NCI-H1930 (cell line): ENCODE data around the gene FARSB.

Experiments used
- DNase-seq, 2 experiments: peaks; one replicate each; lab custom pipeline; 2025; lab: John Stamatoyannopoulos, UW

Gene FARSB

DNA sequence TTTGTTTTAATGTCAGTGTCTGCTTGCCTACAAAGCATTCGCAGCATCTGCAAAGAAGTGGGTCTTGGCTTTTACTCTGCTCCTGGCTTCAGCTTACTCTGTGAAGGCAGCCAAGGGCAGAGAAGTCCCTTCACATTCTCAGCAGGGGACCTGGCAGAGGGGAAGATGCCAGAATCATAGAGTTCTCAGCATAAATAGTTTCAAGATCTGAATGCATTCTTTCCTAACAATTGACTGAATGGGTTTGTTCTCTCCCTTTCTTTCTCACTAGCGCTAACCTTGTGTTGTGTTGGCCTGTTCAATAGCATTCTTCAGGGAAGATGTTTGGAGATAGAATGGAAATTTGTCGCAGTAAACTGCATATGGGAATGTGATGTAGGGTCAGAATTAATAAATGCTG, 106.9 kb downstream of the FARSB start:
- DNase-seq: no peak

DNA sequence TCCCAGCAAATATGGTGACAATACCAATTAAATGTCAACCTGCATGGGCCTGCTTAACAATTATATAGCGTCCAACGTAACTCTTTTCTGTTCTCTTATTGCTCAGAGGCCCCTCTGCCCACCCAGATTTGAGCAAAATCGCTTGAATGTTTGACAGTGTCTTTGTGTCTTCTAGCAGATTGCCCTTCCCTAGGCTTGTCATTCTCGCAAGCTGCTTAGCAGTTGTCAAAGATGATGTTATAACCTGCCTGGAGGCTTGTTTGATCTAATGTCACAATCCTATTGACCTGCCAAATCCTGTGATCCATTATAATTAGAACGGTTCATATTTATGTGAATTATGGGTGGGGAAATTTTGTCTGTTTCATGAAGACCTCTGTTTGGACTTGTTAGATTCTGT, 108.8 kb downstream of the FARSB start:
- DNase-seq: no peak

DNA sequence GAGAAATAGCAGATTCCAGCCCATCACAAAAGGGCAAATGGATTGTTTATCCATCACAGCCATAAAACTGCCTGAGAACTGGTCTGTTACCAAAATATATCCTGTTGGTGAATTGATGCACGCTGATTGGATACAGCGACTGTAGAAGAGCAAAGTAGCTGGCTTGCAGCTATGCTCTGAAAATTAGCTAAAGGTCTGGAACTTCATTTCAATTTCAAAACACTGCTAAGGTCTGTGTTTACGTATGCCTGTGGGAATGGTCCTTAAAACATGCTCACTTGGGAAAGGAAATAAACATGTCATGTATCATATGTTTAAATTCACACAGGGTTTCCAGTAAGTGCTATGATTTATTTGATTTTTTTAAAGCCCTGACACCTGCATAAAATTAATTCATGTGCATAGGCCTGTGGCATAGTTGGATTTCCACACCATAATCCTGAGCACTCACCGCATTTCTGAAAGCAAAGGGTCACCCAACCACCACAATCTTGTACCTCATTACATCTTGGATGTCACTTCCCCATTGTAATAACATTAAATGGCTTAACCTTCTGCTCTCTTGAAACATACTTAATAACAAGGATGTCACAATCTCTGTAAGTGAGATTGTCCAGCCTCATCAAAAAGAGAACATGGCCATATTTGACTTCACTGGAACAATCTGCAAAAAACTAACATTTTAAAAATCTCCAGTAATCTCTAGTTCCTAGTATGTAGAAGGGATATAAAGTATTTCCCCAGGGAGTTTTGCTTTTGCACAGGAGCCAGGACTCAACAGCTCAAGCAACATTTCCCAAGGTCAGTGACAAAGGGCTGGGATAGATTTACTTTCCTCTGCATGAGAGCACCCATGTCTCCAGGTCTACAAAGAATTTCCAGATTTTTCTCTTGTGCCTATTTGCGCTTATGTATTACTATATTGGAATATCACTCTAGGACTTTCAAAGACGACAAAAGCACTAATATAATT, 109.8 kb downstream of the FARSB start:
- DNase-seq: no peak

DNA sequence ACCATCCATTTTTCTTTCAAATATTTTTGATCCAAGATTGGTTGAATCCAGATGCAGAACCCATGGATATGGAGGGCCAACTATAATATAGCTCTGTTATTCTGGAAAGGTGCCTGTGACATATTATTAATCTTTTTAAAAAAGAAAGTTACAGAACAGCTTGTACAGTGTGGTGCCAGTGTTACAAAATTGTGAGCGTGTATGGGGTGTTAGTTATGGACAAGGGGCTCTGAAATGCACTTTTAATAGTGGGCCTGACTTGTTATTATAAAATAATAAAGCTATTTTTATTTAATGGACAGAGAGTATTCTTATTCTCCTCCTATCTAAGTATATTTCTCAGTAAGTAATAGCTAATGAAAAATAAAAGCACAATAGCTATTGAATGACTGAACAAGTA, 111.2 kb downstream of the FARSB start:
- DNase-seq: no peak

DNA sequence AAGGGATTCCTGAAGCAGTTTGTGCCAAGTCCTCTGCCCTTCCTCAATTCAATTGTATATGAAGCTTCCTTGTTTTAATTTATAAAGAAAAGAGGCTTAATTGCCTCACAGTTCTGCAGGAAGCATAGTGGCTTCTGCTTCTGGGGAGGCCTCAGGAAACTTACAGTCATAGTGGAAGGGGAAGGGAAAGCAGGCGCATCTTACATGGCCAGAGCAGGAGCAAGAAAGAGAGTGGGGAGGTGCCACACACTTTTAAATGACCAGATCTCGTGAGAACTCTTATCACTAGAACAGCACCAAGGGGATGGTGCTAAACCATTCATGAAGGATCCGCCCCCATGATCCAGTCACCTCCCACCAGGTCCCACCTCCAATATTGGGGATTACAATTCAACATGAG, 117.4 kb downstream of the FARSB start:
- no peak for DNase-seq

DNA sequence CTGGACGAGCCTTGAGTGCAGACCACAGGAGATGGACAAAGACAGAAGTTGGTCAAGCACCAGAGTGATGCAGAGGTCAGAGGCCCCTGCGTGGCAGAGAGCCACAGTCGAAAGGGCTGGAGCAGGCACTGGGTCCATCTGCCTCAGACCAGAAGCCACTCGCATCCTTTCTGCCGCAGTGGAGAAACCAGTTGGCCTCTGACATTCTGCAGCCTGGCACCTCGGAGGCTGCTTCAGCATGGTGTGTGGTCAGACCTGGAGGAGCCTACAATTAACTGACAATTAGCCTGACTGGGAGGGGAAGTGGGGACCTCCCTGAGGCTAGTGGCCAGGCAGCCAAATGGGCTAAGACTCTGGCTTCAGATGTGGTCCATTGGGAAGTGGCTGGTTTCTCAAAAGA, 120.4 kb downstream of the FARSB start:
- no peak for DNase-seq

DNA sequence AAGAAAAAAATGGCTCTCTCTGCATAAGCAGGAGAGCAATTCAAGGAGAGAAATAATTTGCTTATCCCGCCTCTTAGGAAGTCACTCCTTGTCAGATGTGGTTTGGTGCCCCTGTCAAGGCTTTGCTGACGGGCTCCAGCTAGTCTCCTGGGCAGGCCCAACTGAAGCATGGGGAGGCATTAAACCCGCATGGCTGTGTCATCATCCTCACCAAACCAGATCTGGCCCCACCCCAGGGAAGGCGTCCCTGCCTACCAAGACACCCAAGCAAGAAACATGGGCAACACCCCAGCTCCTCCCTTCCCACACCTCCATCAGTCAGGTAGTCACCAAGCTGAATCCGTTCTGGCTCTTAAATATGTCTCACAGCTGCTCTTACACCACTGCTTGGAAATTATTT, 123.6 kb downstream of the FARSB start:
- DNase-seq: no peak

DNA sequence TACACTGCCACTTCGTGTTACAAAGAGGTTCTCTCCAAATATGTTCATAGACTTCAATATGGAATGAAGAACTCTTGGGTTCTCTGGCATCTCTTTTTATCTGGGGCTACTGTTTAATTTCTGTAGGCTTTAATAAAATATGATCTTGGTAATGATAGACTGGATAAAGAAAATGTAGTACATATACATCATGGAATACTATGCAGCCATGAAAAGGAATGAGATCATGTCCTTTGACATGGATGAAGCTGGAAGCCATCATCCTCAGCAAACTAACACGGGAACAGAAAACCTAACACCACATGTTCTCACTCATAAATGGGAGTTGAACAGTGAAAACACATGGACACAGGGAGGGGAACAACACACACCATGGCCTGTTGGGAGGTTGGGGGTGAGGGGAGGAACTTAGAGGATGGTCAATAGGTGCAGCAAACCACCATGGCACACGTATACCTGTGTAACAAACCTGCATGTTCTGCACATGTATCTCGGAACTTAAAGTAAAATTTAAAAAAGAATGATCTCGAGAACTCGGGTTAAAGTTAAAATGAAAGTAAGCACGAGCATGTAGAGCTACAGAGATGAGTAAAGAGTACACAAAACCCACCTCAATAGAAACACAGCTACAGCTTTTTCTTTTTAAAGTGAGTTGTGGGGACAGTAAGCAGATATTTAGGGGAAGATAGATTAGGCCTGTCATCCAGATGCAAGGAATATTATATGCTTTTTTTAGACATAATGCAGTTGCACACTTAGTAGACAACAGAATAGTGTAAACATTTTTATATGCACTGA, 129.2 kb downstream of the FARSB start:
- DNase-seq: no peak

DNA sequence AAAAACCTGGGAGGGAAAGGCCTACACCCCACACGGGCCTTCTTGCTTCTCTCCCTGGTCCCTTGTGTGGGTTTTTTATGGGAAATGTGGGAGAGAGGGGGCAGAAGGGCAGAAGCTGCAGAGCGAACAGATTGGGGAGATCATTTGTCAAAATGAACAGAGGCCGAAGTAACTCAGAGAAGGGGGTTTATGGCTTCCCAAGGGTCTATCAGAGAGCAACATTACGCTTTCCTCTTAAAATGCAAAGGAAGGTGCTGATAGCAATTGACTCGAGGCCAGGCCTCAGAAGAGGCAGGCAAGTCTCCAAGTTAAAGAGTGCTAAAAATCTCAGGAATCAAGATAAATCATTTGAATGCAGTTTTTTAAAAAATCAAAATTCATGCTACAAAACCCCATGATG, 130.1 kb downstream of the FARSB start:
- DNase-seq: no peak

DNA sequence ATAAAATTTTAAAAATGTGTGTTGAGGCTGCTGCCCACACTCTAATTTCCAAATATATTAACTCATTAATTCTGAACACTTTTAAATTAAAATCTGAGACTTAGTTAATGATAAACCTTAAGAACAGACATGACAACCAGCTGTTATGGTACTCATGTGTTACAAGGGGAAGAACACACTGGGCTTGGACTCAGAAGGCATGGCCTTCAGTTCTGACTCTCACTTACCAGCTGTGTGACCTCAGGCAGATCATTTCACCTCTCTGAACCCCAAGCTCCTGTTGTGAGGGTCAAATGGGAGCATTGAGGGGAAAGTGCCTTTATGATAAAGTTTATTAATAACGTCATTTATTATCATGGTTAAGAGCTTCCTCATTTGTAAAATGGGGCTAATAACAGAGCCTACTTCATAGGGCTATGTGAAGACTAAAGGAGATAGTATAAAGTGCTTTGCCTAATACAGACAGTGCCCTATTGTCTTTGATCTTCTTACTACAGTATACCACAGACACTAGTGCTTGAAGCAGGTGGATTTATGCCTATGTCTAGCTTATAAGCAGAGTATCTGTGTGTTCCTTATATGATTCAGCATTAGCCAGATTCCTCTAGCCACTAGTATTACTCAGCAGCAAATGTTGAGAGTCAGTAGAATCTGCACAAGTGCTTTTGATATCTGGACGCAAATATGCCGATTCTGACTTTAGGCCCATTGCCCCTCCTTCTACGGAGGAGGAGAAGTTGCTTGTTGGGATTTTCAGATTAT, 131.9 kb downstream of the FARSB start:
- DNase-seq: no peak

DNA sequence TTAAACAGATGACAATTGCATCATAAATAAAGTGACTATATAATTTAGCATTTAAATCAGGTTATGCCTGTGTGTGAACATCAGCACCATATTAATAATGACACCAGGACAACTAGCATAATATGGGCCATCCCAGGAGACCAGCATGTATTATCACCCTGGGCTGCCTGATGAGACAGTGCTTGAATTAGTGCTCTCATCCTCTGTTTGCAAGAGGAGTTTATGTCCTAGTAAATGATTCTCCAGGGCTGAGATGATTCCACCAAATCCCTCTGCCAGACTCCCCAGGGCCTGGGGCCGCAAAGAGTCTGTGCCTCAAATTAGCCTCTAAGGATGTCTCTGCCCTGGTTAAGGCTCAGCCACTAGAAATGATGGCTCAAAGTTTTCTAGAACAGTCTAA, 133.8 kb downstream of the FARSB start:
- DNase-seq: no peak

DNA sequence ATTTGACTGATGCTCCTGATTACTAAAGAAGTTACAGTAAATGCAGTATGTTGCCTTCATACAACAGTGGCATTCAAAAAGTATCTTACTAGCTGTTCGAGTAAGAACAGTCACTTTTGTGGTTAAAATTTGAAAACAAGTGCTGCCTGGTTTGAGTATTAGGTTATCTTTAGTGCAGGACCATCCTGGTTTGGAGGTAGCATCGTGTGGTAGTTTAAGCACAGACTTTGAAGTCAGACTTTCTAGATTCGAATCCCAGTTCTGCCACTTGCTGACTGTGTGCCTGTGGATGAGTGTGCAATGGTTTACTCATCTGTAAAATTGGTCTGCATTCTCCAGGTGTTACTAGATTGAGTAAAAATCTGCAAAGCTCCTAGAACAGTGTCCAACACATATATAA, 134.8 kb downstream of the FARSB start:
- DNase-seq: no peak
